ACC112 (cell line): ENCODE measurements around the gene SLC28A3.

Source experiments
- H2AFZ ChIP-seq: fragments of 200-600 bp; sonication (generic); one replicate; pipeline ENCODE4 v1.6.0; 2017; ENCODE audit warnings: antibody characterized with exemption, low read length; ENCODE audit not compliant: unreplicated experiment
- H3K27ac ChIP-seq: fragments of 200-600 bp; sonication (generic); 2 replicates; pipeline ENCODE4 v1.5.1; 2014; ENCODE audit warnings: low read depth, mild to moderate bottlenecking, antibody characterized with exemption, low read length, moderate library complexity
- H3K27me3 ChIP-seq: fragments of 200-600 bp; sonication (generic); 2 replicates; pipeline ENCODE4 v1.6.1; 2014; ENCODE audit warnings: mild to moderate bottlenecking, antibody characterized with exemption, low read length, moderate library complexity, mixed read lengths; ENCODE audit not compliant: insufficient read depth
- H3K36me3 ChIP-seq: fragments of 200-600 bp; sonication (generic); 2 replicates; pipeline ENCODE4 v1.6.1; 2016; ENCODE audit warnings: mild to moderate bottlenecking, antibody characterized with exemption, low read length, moderate library complexity, mixed read lengths; ENCODE audit not compliant: insufficient read depth
- H3K4me1 ChIP-seq: fragments of 200-600 bp; sonication (generic); one replicate; pipeline ENCODE4 v1.6.1; 2016; ENCODE audit warnings: low read length, mixed read lengths; ENCODE audit not compliant: insufficient read depth, unreplicated experiment, control insufficient read depth
- H3K4me3 ChIP-seq: fragments of 200-600 bp; sonication (generic); 2 replicates; pipeline ENCODE4 v1.5.1; 2014; ENCODE audit warnings: mild to moderate bottlenecking, low read depth, low read length
- H3K79me2 ChIP-seq: fragments of 200-600 bp; sonication (generic); one replicate; pipeline ENCODE4 v1.6.0; 2016; ENCODE audit warnings: low read length; ENCODE audit not compliant: control insufficient read depth, unreplicated experiment, insufficient read depth

SLC28A3 gene

GRCh38 chr9:84349671-84350070 is 9.1 kb upstream of the SLC28A3 start:
- no peak overlapping the region for H3K27ac ChIP-seq
- H3K79me2 ChIP-seq: no peaks in the 10 kb centered on the region
- no peak overlapping the region for H2AFZ ChIP-seq
- no peaks in the 10 kb centered on the region for H3K4me1 ChIP-seq
- no peaks in the 10 kb centered on the region for H3K27me3 ChIP-seq
- H3K4me3 ChIP-seq: no peak overlapping the region
- H3K36me3 ChIP-seq: no peaks in the 10 kb centered on the region

GRCh38 chr9:84343111-84343521 is 2.6 kb upstream of the SLC28A3 start:
- H3K36me3 ChIP-seq: no peaks in the 10 kb centered on the region
- H3K27ac ChIP-seq: peak overlapping the region; percentile 23; the same call in 1 of the 2 replicates
- H3K4me3 ChIP-seq: no peak overlapping the region
- H3K79me2 ChIP-seq: no peaks in the 10 kb centered on the region
- H3K4me1 ChIP-seq: peaks cover 5% of the 10 kb centered on the region
- no peaks in the 10 kb centered on the region for H3K27me3 ChIP-seq
- H2AFZ ChIP-seq: peak overlapping the region; percentile 22

GRCh38 chr9:84339962-84340361 is 596 bp downstream of the SLC28A3 start:
- no peaks in the 10 kb centered on the region for H3K79me2 ChIP-seq
- peaks cover 5% of the 10 kb centered on the region for H3K4me1 ChIP-seq
- H3K27ac ChIP-seq: no peak overlapping the region
- H3K36me3 ChIP-seq: no peaks in the 10 kb centered on the region
- H3K27me3 ChIP-seq: no peaks in the 10 kb centered on the region
- no peak overlapping the region for H2AFZ ChIP-seq
- no peak overlapping the region for H3K4me3 ChIP-seq

DNA sequence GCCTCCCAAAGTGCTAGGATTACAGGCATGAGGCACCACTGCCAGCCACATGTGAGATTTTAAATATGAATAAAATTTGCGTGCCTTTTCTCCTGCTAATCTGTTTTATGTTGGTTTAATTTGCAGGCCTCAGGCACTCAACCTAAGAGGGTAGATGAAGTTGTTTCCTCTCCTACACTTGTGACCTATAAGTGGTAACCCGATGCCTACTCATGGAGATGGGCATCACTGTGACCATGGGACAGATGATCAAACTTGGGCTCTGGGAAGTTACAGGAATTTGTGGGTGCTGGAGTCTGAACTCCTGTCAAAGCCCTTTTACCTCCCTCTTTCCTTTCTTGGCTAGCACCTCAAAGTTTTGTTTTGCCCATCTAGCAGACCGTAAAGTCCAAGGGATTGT is 1.1 kb downstream of the SLC28A3 start:
- Histone ChIP-seq H3K27me3 (no peaks in the 10 kb centered on the region), H3K4me3 (no peak overlapping the region), H3K4me1 (peaks cover 5% of the 10 kb centered on the region), H3K27ac (no peak overlapping the region), H2AFZ (no peak overlapping the region), H3K79me2 (no peaks in the 10 kb centered on the region), H3K36me3 (no peaks in the 10 kb centered on the region)

GRCh38 chr9:84338792-84339191 is 1.8 kb downstream of the SLC28A3 start:
- Histone ChIP-seq H3K36me3 (no peaks in the 10 kb centered on the region), H3K27ac (no peak overlapping the region), H3K4me3 (no peak overlapping the region), H3K27me3 (no peaks in the 10 kb centered on the region), H3K4me1 (peaks cover 5% of the 10 kb centered on the region), H3K79me2 (no peaks in the 10 kb centered on the region), H2AFZ (no peak overlapping the region)

- no peak overlapping the region for H3K4me3 ChIP-seq
Measured at GRCh38 chr9:84337252-84337651, 3.3 kb downstream of the SLC28A3 start.

GRCh38 chr9:84331119-84331809 is 9.3 kb downstream of the SLC28A3 start:
- H3K4me3 ChIP-seq: no peak overlapping the region
- no peaks in the 10 kb centered on the region for H3K79me2 ChIP-seq
- no peak overlapping the region for H3K27ac ChIP-seq
- H3K36me3 ChIP-seq: no peaks in the 10 kb centered on the region
- no peak overlapping the region for H2AFZ ChIP-seq
- H3K27me3 ChIP-seq: no peaks in the 10 kb centered on the region
- H3K4me1 ChIP-seq: peaks cover 3% of the 10 kb centered on the region

More at GRCh38 chr9:84337252-84337651, 3.3 kb downstream of the SLC28A3 start:
- no peaks in the 10 kb centered on the region for H3K27me3 ChIP-seq
- H3K27ac ChIP-seq: no peak overlapping the region
- no peaks in the 10 kb centered on the region for H3K4me1 ChIP-seq
- H2AFZ ChIP-seq: no peak overlapping the region
- H3K79me2 ChIP-seq: no peaks in the 10 kb centered on the region
- H3K36me3 ChIP-seq: no peaks in the 10 kb centered on the region

- no peaks in the 10 kb centered on the region for H3K36me3 ChIP-seq
- no peak overlapping the region for H3K27ac ChIP-seq
- no peak overlapping the region for H2AFZ ChIP-seq
- H3K27me3 ChIP-seq: no peaks in the 10 kb centered on the region
- no peak overlapping the region for H3K4me3 ChIP-seq
- peaks cover 12% of the 10 kb centered on the region for H3K4me1 ChIP-seq
- H3K79me2 ChIP-seq: no peaks in the 10 kb centered on the region
Measured at GRCh38 chr9:84330246-84330645, 10.3 kb downstream of the SLC28A3 start.

- H3K27ac ChIP-seq: no peak overlapping the region
- H3K27me3 ChIP-seq: no peaks in the 10 kb centered on the region
- H3K36me3 ChIP-seq: no peaks in the 10 kb centered on the region
- no peak overlapping the region for H3K4me3 ChIP-seq
- no peaks in the 10 kb centered on the region for H3K79me2 ChIP-seq
- H2AFZ ChIP-seq: no peak overlapping the region
- H3K4me1 ChIP-seq: peaks cover 40% of the 10 kb centered on the region
Measured at GRCh38 chr9:84327184-84327583, 13.4 kb downstream of the SLC28A3 start.

- H3K27me3 ChIP-seq: no peaks in the 10 kb centered on the region
- H3K27ac ChIP-seq: no peak overlapping the region
- H2AFZ ChIP-seq: no peak overlapping the region
Measured at GRCh38 chr9:84325347-84325973, 15.1 kb downstream of the SLC28A3 start.

DNA sequence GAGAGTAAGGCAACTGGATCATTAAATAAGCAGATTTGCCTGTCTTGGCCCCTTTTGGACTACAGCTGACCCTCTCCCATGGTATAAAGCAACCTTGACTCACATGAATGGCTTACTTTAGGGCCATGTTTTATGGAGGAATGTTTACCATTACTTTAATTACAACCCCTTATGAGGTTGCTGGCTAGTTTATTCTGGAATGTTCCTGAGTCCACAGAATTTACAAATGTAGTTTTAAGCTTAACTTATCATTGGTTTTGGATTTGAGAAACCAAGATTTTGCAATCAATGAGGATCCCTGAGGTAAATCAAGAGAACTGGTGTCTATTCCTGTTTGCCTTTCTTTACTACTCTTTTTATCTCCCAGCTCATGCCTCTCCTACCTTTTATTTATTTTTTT is 15.7 kb downstream of the SLC28A3 start:
- H3K36me3 ChIP-seq: no peaks in the 10 kb centered on the region
- H3K27ac ChIP-seq: no peak overlapping the region
- H3K4me3 ChIP-seq: no peak overlapping the region
- peaks cover 40% of the 10 kb centered on the region for H3K4me1 ChIP-seq
- no peaks in the 10 kb centered on the region for H3K79me2 ChIP-seq
- no peak overlapping the region for H2AFZ ChIP-seq
- H3K27me3 ChIP-seq: no peaks in the 10 kb centered on the region

More at GRCh38 chr9:84325347-84325973, 15.1 kb downstream of the SLC28A3 start:
- peaks cover 40% of the 10 kb centered on the region for H3K4me1 ChIP-seq
- no peak overlapping the region for H3K4me3 ChIP-seq
- H3K79me2 ChIP-seq: no peaks in the 10 kb centered on the region
- H3K36me3 ChIP-seq: no peaks in the 10 kb centered on the region
